HEK293 (cell line): ENCODE measurements around the gene SH3BP5L.

Source experiments
- CTCF ChIA-PET: fragments of 350-600 bp; formaldehyde crosslinking; extraction: SDS; loops from one replicate; lab custom pipeline; 2021; ENCODE audit warnings: antibody characterized with exemption; lab: Yijun Ruan, JAX
- POLR2A ChIA-PET: fragments of 300-600 bp; formaldehyde crosslinking; extraction: SDS; loops from one replicate; lab custom pipeline; 2020; ENCODE audit warnings: antibody characterized with exemption, inconsistent platforms; lab: Yijun Ruan, JAX
- H3K27ac ChIP-seq: fragments of 200-500 bp; sonication (Bioruptor generic); 2 replicates; pipeline ENCODE4 v1.5.1; 2014; ENCODE audit warnings: low read depth, low read length, control low read depth, inconsistent platforms; ENCODE audit errors: extremely low read depth
- H3K36me3 ChIP-seq, 2 experiments: fragments of 200-500 bp in 1 of 2; sonication (Bioruptor generic) in 1 of 2; 1 replicate in 1 of 2; 2 replicates in 1 of 2; pipeline ENCODE4 v1.5.1; 2014 to 2017; ENCODE audit warnings: inconsistent platforms in 2 of 2, low read length in 2 of 2; ENCODE audit not compliant: control insufficient read depth in 2 of 2, insufficient read depth in 1 of 2
- H3K4me1 ChIP-seq: fragments of 200-500 bp; sonication (Bioruptor generic); 2 replicates; pipeline ENCODE4 v1.5.1; 2014; ENCODE audit warnings: mild to moderate bottlenecking, low read length, inconsistent platforms; ENCODE audit not compliant: control insufficient read depth, insufficient read depth
- H3K4me3 ChIP-seq: 2 replicates; pipeline ENCODE4 v1.5.1; 2011; ENCODE audit warnings: low read depth, mild to moderate bottlenecking, control low read depth, low read length, moderate library complexity
- H3K9me3 ChIP-seq: fragments of 200-500 bp; sonication (Bioruptor generic); 2 replicates; pipeline ENCODE4 v1.5.1; 2014; ENCODE audit warnings: low read depth, low read length, inconsistent platforms; ENCODE audit not compliant: control insufficient read depth, insufficient read depth
- ATF2 ChIP-seq: fragments of 450-650 bp; formaldehyde crosslinking; IDR thresholded peaks from 2 replicates; pipeline ENCODE4 v1.5.1; 2016; ENCODE audit warnings: missing biosample characterization, missing genetic modification characterization, low read depth
- GFI1B ChIP-seq: fragments of 450-650 bp; formaldehyde crosslinking; IDR thresholded peaks from 2 replicates; pipeline ENCODE4 v1.5.1; 2016; ENCODE audit warnings: missing biosample characterization, missing genetic modification characterization
- KLF17 ChIP-seq: fragments of 450-650 bp; formaldehyde crosslinking; IDR thresholded peaks from 2 replicates; pipeline ENCODE4 v1.5.1; 2016; ENCODE audit warnings: missing biosample characterization, missing genetic modification characterization
- KLF8 ChIP-seq: fragments of 450-650 bp; formaldehyde crosslinking; IDR thresholded peaks from 2 replicates; pipeline ENCODE4 v1.5.1; 2016; ENCODE audit warnings: missing biosample characterization, missing genetic modification characterization
- MZF1 ChIP-seq: fragments of 450-650 bp; formaldehyde crosslinking; IDR thresholded peaks from 2 replicates; pipeline ENCODE4 v1.5.1; 2017; ENCODE audit warnings: missing biosample characterization, missing genetic modification characterization, borderline replicate concordance
- SP3 ChIP-seq: fragments of 450-650 bp; formaldehyde crosslinking; IDR thresholded peaks from 2 replicates; pipeline ENCODE4 v1.5.1; 2016; ENCODE audit warnings: missing biosample characterization, missing genetic modification characterization
- YY2 ChIP-seq: fragments of 450-650 bp; formaldehyde crosslinking; IDR thresholded peaks from 2 replicates; pipeline ENCODE4 v1.5.1; 2016; ENCODE audit warnings: missing biosample characterization, missing genetic modification characterization
- ZNF112 ChIP-seq: fragments of 450-650 bp; formaldehyde crosslinking; IDR thresholded peaks from 2 replicates; pipeline ENCODE4 v1.5.0; 2017; ENCODE audit warnings: missing biosample characterization, missing genetic modification characterization
- ZNF114 ChIP-seq: fragments of 450-650 bp; formaldehyde crosslinking; IDR thresholded peaks from 2 replicates; pipeline ENCODE4 v1.5.0; 2017; ENCODE audit warnings: missing biosample characterization, missing genetic modification characterization
- ZNF157 ChIP-seq: fragments of 450-650 bp; formaldehyde crosslinking; IDR thresholded peaks from 2 replicates; pipeline ENCODE4 v1.5.1; 2016; ENCODE audit warnings: missing biosample characterization, missing genetic modification characterization
- ZNF211 ChIP-seq: fragments of 450-650 bp; formaldehyde crosslinking; IDR thresholded peaks from 2 replicates; pipeline ENCODE4 v1.5.1; 2016; ENCODE audit warnings: low read depth, missing biosample characterization, missing genetic modification characterization
- ZNF26 ChIP-seq: fragments of 450-650 bp; formaldehyde crosslinking; IDR thresholded peaks from 2 replicates; pipeline ENCODE4 v1.5.1; 2016; ENCODE audit warnings: missing biosample characterization, missing genetic modification characterization
- ZNF280C ChIP-seq: fragments of 450-650 bp; formaldehyde crosslinking; IDR thresholded peaks from 2 replicates; pipeline ENCODE4 v1.5.1; 2016; ENCODE audit warnings: missing biosample characterization, missing genetic modification characterization
- ZNF433 ChIP-seq: fragments of 450-650 bp; formaldehyde crosslinking; IDR thresholded peaks from 2 replicates; pipeline ENCODE4 v1.5.1; 2016; ENCODE audit warnings: missing biosample characterization, missing genetic modification characterization, low read depth
- ZNF513 ChIP-seq: fragments of 450-650 bp; IDR thresholded peaks from 2 replicates; pipeline ENCODE4 v1.5.1; 2018; ENCODE audit warnings: missing biosample characterization, missing genetic modification characterization
- ZNF529 ChIP-seq: fragments of 450-650 bp; formaldehyde crosslinking; IDR thresholded peaks from 2 replicates; pipeline ENCODE4 v1.5.1; 2017; ENCODE audit warnings: missing genetic modification characterization, missing biosample characterization; ENCODE audit not compliant: insufficient replicate concordance
- ZNF558 ChIP-seq: fragments of 450-650 bp; formaldehyde crosslinking; IDR thresholded peaks from 2 replicates; pipeline ENCODE4 v1.5.1; 2016; ENCODE audit warnings: missing biosample characterization, missing genetic modification characterization
- ZNF585B ChIP-seq: fragments of 450-650 bp; formaldehyde crosslinking; IDR thresholded peaks from 2 replicates; pipeline ENCODE4 v1.5.1; 2016; ENCODE audit warnings: missing biosample characterization, missing genetic modification characterization
- ZNF660 ChIP-seq: fragments of 450-650 bp; IDR thresholded peaks from 2 replicates; pipeline ENCODE4 v1.5.1; 2018; ENCODE audit warnings: missing biosample characterization, mild to moderate bottlenecking, missing genetic modification characterization
- ZNF677 ChIP-seq: fragments of 450-650 bp; IDR thresholded peaks from 2 replicates; pipeline ENCODE4 v1.5.0; 2018; ENCODE audit warnings: missing biosample characterization, mild to moderate bottlenecking, missing genetic modification characterization, moderate library complexity
- ZNF707 ChIP-seq: fragments of 450-650 bp; formaldehyde crosslinking; IDR thresholded peaks from 2 replicates; pipeline ENCODE4 v1.5.1; 2016; ENCODE audit warnings: missing biosample characterization, missing genetic modification characterization
- ZSCAN16 ChIP-seq: fragments of 450-650 bp; formaldehyde crosslinking; IDR thresholded peaks from 2 replicates; pipeline ENCODE4 v1.5.1; 2016; ENCODE audit warnings: missing biosample characterization, missing genetic modification characterization
- TF ChIP-seq, protein P1 (sequence below): fragments of 450-650 bp; formaldehyde crosslinking; IDR thresholded peaks from 2 replicates; pipeline ENCODE4 v1.5.1; 2017; ENCODE audit warnings: missing biosample characterization, missing genetic modification characterization
- TF ChIP-seq, protein P2 (sequence below): fragments of 450-650 bp; formaldehyde crosslinking; IDR thresholded peaks from 2 replicates; pipeline ENCODE4 v1.5.1; 2016; ENCODE audit warnings: missing biosample characterization, missing genetic modification characterization

The SH3BP5L gene

DNA sequence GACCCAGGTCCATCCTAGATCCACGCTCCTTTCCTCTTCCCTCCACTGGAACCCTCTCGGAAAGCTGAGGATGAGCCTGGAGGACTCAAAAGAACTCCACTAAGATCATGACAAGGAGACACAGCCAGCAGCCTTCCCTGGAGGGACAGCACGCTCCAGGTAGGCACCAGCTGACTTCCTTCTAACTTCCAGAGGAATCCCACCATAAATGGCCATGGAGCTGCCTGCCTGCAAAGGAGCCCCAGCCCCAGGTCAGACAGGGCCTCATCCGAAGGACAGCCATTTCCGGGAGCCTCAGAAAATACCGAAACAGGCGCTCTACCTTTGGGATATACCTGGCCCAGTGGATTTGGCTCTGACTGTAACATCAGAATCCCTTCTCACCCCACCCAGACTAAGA lies 4.1 kb downstream of the SH3BP5L start (continued):
- TF ChIP-seq ZNF157 (tag by site-specific recombination) (no peak), ZNF211 (no peak), ZNF26 (tag by site-specific recombination) (no peak), SP3 (no peak), ZNF114 (no peak)
- TF ChIP-seq, protein P1, sequence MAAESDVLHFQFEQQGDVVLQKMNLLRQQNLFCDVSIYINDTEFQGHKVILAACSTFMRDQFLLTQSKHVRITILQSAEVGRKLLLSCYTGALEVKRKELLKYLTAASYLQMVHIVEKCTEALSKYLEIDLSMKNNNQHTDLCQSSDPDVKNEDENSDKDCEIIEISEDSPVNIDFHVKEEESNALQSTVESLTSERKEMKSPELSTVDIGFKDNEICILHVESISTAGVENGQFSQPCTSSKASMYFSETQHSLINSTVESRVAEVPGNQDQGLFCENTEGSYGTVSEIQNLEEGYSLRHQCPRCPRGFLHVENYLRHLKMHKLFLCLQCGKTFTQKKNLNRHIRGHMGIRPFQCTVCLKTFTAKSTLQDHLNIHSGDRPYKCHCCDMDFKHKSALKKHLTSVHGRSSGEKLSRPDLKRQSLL (tag by site-specific recombination) = no peak

DNA sequence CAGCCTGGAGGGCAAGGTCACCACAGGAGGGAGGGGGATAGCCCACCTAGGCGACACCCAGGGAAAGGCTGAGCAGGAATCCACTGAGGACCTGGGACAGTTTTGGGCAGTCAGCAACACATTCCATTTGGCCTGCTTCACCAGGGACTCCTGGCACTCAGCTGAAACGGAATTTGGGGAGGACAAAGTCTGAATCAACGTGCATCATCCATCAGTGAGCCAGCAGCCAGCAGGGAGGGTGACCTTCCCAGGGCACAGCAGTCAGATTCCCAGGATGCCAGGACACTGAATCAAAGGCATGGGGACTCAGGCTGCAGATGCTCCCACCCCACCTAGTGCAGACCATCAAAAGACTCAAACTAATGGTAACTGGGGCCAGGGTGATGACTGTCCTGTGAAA lies 4.6 kb downstream of the SH3BP5L start:
- Histone ChIP-seq H3K4me3 (no peak overlapping the region), H3K36me3 (peaks cover 0 to 61% of the 10 kb centered on the region in 2 experiments; a peak in 1 of 3 replicates), H3K27ac (no peak overlapping the region), H3K9me3 (no peaks in the 10 kb centered on the region), H3K4me1 (no peaks in the 10 kb centered on the region)
- ChIA-PET CTCF (no interaction called here), POLR2A (no interaction called here)
- TF ChIP-seq ZNF433 (tag by site-specific recombination) (no peak), ZNF677 (tag by site-specific recombination) (no peak)

- Histone ChIP-seq H3K4me3 (no peak overlapping the region), H3K27ac (no peak overlapping the region), H3K36me3 (peaks cover 0 to 69% of the 10 kb centered on the region in 2 experiments; a peak in 1 of 3 replicates), H3K4me1 (no peaks in the 10 kb centered on the region)
- POLR2A ChIA-PET = no interaction called here
- TF ChIP-seq GFI1B (tag by site-specific recombination) (no peak), ZNF280C (tag by site-specific recombination) (no peak), ZNF529 (tag by site-specific recombination) (no peak), YY2 (tag by site-specific recombination) (no peak), ZNF558 (tag by site-specific recombination) (no peak), ZNF513 (tag by site-specific recombination) (no peak), ZSCAN16 (tag by site-specific recombination) (no peak), MZF1 (tag by site-specific recombination) (no peak), KLF8 (tag by site-specific recombination) (no peak), ZNF433 (tag by site-specific recombination) (no peak), ZNF660 (tag by site-specific recombination) (no peak), ZNF112 (tag by site-specific recombination) (no peak), KLF17 (tag by site-specific recombination) (no peak), ZNF157 (tag by site-specific recombination) (no peak), ATF2 (tag by site-specific recombination) (no peak), ZNF707 (tag by site-specific recombination) (no peak), ZNF585B (tag by site-specific recombination) (no peak)
- TF ChIP-seq, protein P2, sequence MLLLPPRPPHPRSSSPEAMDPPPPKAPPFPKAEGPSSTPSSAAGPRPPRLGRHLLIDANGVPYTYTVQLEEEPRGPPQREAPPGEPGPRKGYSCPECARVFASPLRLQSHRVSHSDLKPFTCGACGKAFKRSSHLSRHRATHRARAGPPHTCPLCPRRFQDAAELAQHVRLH (tag by site-specific recombination) = no peak
- TF ChIP-seq, all 188 proteins: peak for 0
- CTCF ChIA-PET = no interaction called here
- no peaks in the 10 kb centered on the region for H3K9me3 ChIP-seq
Measured at GRCh38 chr1:248820041-248820585, 5.6 kb downstream of the SH3BP5L start.
